Measurements from ENCODE around the gene PLCB3. TPM values are rescaled to one million over a fixed set of nuclear protein-coding genes. Genes with fewer than 3 reads are reported as not detected.

PLCB3 gene
- total and polyA plus RNA-seq, 2 experiments from 2014 or later = 28.1 to 103 TPM

DNA sequence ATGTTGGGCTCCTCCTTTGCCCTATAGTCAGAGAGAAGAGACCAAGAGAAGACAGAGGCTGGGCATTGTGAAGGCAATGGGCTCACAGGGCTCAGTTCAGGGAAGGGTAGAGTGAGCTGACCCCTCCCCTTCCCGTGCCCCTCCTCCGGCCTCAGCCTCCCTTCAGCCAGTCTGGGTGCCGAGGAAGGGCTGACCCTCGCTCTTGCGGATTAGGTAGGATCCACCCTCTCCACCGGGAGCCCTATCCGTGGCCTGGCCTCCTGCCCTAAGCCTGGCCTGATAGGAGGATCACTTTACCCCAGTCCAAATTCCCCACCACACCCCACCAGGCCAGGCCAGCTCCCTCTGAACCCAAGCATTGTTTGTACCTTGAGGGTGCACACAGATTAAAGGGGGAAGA, 2.8 kb upstream of the PLCB3 start (continued):
- TF ChIP-seq, protein P1, sequence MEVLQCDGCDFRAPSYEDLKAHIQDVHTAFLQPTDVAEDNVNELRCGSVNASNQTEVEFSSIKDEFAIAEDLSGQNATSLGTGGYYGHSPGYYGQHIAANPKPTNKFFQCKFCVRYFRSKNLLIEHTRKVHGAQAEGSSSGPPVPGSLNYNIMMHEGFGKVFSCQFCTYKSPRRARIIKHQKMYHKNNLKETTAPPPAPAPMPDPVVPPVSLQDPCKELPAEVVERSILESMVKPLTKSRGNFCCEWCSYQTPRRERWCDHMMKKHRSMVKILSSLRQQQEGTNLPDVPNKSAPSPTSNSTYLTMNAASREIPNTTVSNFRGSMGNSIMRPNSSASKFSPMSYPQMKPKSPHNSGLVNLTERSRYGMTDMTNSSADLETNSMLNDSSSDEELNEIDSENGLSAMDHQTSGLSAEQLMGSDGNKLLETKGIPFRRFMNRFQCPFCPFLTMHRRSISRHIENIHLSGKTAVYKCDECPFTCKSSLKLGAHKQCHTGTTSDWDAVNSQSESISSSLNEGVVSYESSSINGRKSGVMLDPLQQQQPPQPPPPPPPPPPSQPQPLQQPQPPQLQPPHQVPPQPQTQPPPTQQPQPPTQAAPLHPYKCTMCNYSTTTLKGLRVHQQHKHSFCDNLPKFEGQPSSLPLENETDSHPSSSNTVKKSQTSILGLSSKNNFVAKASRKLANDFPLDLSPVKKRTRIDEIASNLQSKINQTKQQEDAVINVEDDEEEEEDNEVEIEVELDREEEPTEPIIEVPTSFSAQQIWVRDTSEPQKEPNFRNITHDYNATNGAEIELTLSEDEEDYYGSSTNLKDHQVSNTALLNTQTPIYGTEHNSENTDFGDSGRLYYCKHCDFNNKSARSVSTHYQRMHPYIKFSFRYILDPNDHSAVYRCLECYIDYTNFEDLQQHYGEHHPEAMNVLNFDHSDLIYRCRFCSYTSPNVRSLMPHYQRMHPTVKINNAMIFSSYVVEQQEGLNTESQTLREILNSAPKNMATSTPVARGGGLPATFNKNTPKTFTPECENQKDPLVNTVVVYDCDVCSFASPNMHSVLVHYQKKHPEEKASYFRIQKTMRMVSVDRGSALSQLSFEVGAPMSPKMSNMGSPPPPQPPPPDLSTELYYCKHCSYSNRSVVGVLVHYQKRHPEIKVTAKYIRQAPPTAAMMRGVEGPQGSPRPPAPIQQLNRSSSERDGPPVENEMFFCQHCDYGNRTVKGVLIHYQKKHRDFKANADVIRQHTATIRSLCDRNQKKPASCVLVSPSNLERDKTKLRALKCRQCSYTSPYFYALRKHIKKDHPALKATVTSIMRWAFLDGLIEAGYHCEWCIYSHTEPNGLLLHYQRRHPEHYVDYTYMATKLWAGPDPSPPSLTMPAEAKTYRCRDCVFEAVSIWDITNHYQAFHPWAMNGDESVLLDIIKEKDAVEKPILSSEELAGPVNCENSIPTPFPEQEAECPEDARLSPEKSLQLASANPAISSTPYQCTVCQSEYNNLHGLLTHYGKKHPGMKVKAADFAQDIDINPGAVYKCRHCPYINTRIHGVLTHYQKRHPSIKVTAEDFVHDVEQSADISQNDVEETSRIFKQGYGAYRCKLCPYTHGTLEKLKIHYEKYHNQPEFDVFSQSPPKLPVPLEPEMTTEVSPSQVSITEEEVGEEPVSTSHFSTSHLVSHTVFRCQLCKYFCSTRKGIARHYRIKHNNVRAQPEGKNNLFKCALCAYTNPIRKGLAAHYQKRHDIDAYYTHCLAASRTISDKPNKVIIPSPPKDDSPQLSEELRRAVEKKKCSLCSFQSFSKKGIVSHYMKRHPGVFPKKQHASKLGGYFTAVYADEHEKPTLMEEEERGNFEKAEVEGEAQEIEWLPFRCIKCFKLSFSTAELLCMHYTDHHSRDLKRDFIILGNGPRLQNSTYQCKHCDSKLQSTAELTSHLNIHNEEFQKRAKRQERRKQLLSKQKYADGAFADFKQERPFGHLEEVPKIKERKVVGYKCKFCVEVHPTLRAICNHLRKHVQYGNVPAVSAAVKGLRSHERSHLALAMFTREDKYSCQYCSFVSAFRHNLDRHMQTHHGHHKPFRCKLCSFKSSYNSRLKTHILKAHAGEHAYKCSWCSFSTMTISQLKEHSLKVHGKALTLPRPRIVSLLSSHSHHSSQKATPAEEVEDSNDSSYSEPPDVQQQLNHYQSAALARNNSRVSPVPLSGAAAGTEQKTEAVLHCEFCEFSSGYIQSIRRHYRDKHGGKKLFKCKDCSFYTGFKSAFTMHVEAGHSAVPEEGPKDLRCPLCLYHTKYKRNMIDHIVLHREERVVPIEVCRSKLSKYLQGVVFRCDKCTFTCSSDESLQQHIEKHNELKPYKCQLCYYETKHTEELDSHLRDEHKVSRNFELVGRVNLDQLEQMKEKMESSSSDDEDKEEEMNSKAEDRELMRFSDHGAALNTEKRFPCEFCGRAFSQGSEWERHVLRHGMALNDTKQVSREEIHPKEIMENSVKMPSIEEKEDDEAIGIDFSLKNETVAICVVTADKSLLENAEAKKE (CRISPR knock-in tag; IDR thresholded peaks at IDR 0.05) = no peak

DNA sequence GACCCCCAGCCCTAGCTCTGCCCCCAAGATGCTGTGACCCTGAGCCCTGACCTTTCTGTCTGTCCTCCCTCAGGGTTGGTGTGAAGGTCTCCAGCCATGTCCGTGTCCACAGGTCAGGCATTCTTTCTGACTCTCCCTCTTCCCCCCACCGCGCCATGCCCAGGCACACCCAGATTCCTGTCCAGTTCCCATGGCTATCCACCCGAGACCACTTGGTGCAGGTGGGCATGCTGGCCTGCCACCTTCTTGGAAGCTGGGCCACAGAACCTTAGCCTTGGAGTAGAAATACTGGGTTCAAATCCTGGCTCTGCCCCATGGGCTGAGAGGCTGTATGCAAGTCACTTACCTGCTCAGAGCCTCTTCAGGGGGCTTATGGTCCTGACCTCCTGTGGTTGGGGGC, 2.3 kb upstream of the PLCB3 start:
- H3K9me3 Mint-ChIP-seq = no peaks in the 10 kb centered on the region

More for the DNA sequence above, 2.3 kb upstream of the PLCB3 start:
- Histone ChIP-seq H3K4me1 (ENCODE audit: insufficient read depth) (peaks cover 34% of the 10 kb centered on the region), H2AFZ (no peak overlapping the region), H3K27me3 (ENCODE audit: insufficient read depth) (no peaks in the 10 kb centered on the region), H3K9me2 (ENCODE audit: insufficient read depth) (no peaks in the 10 kb centered on the region), H3K79me2 (replicated peaks; ENCODE audit: insufficient read depth) (peaks cover 33% of the 10 kb centered on the region), H3K27ac (ENCODE audit: low read depth) (peak overlapping the region; percentile 96), H3K36me3 (ENCODE audit: insufficient read depth) (no peaks in the 10 kb centered on the region), H3F3A (replicated peaks; ENCODE audit: low read depth) (peaks cover 38% of the 10 kb centered on the region), H3K4me3 (peak overlapping the region; percentile 100; the same call in 1 of the 2 replicates), H3K4me2 (peak overlapping the region; percentile 100), H4K20me1 (replicated peaks; ENCODE audit: insufficient read depth) (no peaks in the 10 kb centered on the region; the same call in none of the 2 replicates)
- peak overlapping the region; percentile 88 for H3K4me3 Mint-ChIP-seq
- ATAC-seq (no peak), DNase-seq (ENCODE audit: low spot score) (no peak)
- H3K36me3 Mint-ChIP-seq (ENCODE audit: low read depth) = peaks cover 7% of the 10 kb centered on the region
- peaks cover 40% of the 10 kb centered on the region for H3K4me1 Mint-ChIP-seq
- H3K27ac Mint-ChIP-seq = peak overlapping the region; percentile 94
- peaks cover 34% of the 10 kb centered on the region for H3K27me3 Mint-ChIP-seq (ENCODE audit: insufficient read depth, low read depth, poor library complexity)
- TF ChIP-seq STAT1 (IDR thresholded peaks at IDR 0.05; ENCODE audit: unreplicated experiment) = no peak
- TF ChIP-seq ZNF114 (CRISPR knock-in tag; IDR thresholded peaks at IDR 0.05) = no peak
- no peak for TF ChIP-seq ZNF331 (CRISPR knock-in tag; IDR thresholded peaks at IDR 0.05; ENCODE audit: low read depth)
- TF ChIP-seq, protein P2, sequence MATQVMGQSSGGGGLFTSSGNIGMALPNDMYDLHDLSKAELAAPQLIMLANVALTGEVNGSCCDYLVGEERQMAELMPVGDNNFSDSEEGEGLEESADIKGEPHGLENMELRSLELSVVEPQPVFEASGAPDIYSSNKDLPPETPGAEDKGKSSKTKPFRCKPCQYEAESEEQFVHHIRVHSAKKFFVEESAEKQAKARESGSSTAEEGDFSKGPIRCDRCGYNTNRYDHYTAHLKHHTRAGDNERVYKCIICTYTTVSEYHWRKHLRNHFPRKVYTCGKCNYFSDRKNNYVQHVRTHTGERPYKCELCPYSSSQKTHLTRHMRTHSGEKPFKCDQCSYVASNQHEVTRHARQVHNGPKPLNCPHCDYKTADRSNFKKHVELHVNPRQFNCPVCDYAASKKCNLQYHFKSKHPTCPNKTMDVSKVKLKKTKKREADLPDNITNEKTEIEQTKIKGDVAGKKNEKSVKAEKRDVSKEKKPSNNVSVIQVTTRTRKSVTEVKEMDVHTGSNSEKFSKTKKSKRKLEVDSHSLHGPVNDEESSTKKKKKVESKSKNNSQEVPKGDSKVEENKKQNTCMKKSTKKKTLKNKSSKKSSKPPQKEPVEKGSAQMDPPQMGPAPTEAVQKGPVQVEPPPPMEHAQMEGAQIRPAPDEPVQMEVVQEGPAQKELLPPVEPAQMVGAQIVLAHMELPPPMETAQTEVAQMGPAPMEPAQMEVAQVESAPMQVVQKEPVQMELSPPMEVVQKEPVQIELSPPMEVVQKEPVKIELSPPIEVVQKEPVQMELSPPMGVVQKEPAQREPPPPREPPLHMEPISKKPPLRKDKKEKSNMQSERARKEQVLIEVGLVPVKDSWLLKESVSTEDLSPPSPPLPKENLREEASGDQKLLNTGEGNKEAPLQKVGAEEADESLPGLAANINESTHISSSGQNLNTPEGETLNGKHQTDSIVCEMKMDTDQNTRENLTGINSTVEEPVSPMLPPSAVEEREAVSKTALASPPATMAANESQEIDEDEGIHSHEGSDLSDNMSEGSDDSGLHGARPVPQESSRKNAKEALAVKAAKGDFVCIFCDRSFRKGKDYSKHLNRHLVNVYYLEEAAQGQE (IDR thresholded peaks at IDR 0.05; ENCODE audit: unreplicated experiment) = no peak
